H1 (cell line): ENCODE measurements around the gene SH3PXD2A. TPM values are rescaled to one million over a fixed set of nuclear protein-coding genes. Genes with fewer than 3 reads are reported as not detected.

Experiments
- CTCF ChIA-PET: fragments of 300-600 bp; sonication (Branson Sonifier 250); formaldehyde crosslinking; loops from one replicate; lab custom pipeline; 2021; ENCODE audit not compliant: partially characterized antibody; lab: Charles Lee
- POLR2A ChIA-PET: fragments of 300-600 bp; sonication (Branson Sonifier 250); formaldehyde crosslinking; loops from one replicate; lab custom pipeline; 2021; ENCODE audit warnings: inconsistent platforms; ENCODE audit not compliant: partially characterized antibody; lab: Charles Lee
- DNase-seq, 2 experiments: peaks; one replicate each; pipeline versions ENCODE4 v3.0.0 to v3.0.0-alpha.2; 2010 to 2022; ENCODE audit warnings: low spot score in 2 of 2, low read depth in 1 of 2, mixed read lengths in 1 of 2
- FAIRE-seq: peaks from 2 replicates; lab custom pipeline; 2011; peaks lifted over from hg19 to GRCh38; lab: Jason Lieb, UNC
- H2AFZ ChIP-seq: 2 replicates; pipeline ENCODE4 v1.8.1; 2012; ENCODE audit warnings: low read length, inconsistent platforms
- H2AK5ac ChIP-seq: 2 replicates; pipeline ENCODE4 v1.6.1; 2013; ENCODE audit warnings: low read depth, low read length
- H2BK120ac ChIP-seq: replicated peaks from 2 replicates; pipeline ENCODE3; 2013; ENCODE audit warnings: low read depth, low read length, inconsistent platforms
- H2BK12ac ChIP-seq: 2 replicates; pipeline ENCODE4 v1.6.1; 2013; ENCODE audit warnings: low read depth, low read length
- H2BK15ac ChIP-seq: 2 replicates; pipeline ENCODE4 v1.6.1; 2013; ENCODE audit warnings: low read length
- H2BK20ac ChIP-seq: 2 replicates; pipeline ENCODE4 v1.6.1; 2013; ENCODE audit warnings: low read length
- H2BK5ac ChIP-seq: 2 replicates; pipeline ENCODE4 v1.6.1; 2013; ENCODE audit warnings: low read depth, low read length
- H3K14ac ChIP-seq: 2 replicates; pipeline ENCODE4 v1.6.1; 2013; ENCODE audit warnings: inconsistent platforms; ENCODE audit not compliant: insufficient read length
- H3K18ac ChIP-seq: 2 replicates; pipeline ENCODE4 v1.6.1; 2013; ENCODE audit warnings: low read length; ENCODE audit errors: extremely low read depth
- H3K23ac ChIP-seq: 2 replicates; pipeline ENCODE4 v1.6.1; 2013; ENCODE audit warnings: inconsistent platforms; ENCODE audit not compliant: insufficient read length
- H3K23me2 ChIP-seq: 2 replicates; pipeline ENCODE4 v1.6.1; 2013; ENCODE audit warnings: low read depth, low read length
- H3K27ac ChIP-seq: 2 replicates; pipeline ENCODE4 v1.6.1; 2011; ENCODE audit warnings: low read depth, low read length, inconsistent platforms
- H3K27me3 ChIP-seq, 4 experiments: replicated peaks in 1 of 4; 1 replicate in 1 of 4; 2 replicates in 3 of 4; pipeline versions ENCODE4 v1.6.1 to v1.8.1; 2011 to 2013; ENCODE audit warnings: low read length in 3 of 4, mild to moderate bottlenecking in 3 of 4, inconsistent platforms in 2 of 4, mixed read lengths in 2 of 4, moderate library complexity in 1 of 4; ENCODE audit not compliant: control insufficient read depth in 3 of 4, insufficient read depth in 3 of 4; ENCODE audit errors: extremely low read depth in 1 of 4
- H3K36me3 ChIP-seq, 4 experiments: 2 replicates each; pipeline versions ENCODE4 v1.6.1 to v1.8.1; 2011 to 2013; ENCODE audit warnings: mild to moderate bottlenecking in 4 of 4, low read length in 3 of 4, moderate library complexity in 2 of 4, control low read depth in 1 of 4, inconsistent platforms in 1 of 4; ENCODE audit not compliant: insufficient read depth in 4 of 4, control insufficient read depth in 2 of 4
- H3K4ac ChIP-seq: replicated peaks from 2 replicates; pipeline ENCODE3; 2013; ENCODE audit warnings: low read length, low read depth, mixed read lengths, inconsistent platforms; ENCODE audit not compliant: insufficient read length
- H3K4me1 ChIP-seq, 4 experiments: replicated peaks in 1 of 4; 1 replicate in 1 of 4; 2 replicates in 3 of 4; pipeline versions ENCODE4 v1.6.1 to v1.8.1; 2011 to 2013; ENCODE audit warnings: low read length in 3 of 4, inconsistent platforms in 2 of 4, mixed read lengths in 1 of 4; ENCODE audit not compliant: insufficient read depth in 4 of 4, control insufficient read depth in 3 of 4
- H3K4me2 ChIP-seq, 2 experiments: 2 replicates each; pipeline versions ENCODE4 v1.6.1 to v1.8.1; 2011 to 2013; ENCODE audit warnings: low read depth in 2 of 2, low read length in 2 of 2, control low read depth in 1 of 2, inconsistent platforms in 1 of 2, mild to moderate bottlenecking in 1 of 2; ENCODE audit not compliant: insufficient read depth in 1 of 2
- H3K4me3 ChIP-seq, 4 experiments: fragments of 200-600, 300-600 bp in 1 of 4; sonication (generic), shearing (Covaris generic), sonication (Bioruptor Twin) in 1 of 4; 2 replicates each; pipeline versions ENCODE4 v1.5.1 to v1.8.1; 2011 to 2016; ENCODE audit warnings: low read length in 4 of 4, low read depth in 3 of 4, control low read depth in 2 of 4, inconsistent platforms in 2 of 4, mild to moderate bottlenecking in 2 of 4, mixed read lengths in 1 of 4, moderate library complexity in 1 of 4; ENCODE audit not compliant: insufficient read depth in 2 of 4; ENCODE audit errors: extremely low read depth in 1 of 4
- H3K56ac ChIP-seq: replicated peaks from 2 replicates; pipeline ENCODE3; 2013; ENCODE audit warnings: low read depth, mild to moderate bottlenecking, mixed read lengths, low read length, inconsistent platforms; ENCODE audit not compliant: insufficient read length
- H3K79me1 ChIP-seq: 2 replicates; pipeline ENCODE4 v1.6.1; 2013; ENCODE audit warnings: low read depth, low read length, control low read depth
- H3K79me2 ChIP-seq, 2 experiments: 2 replicates each; pipeline versions ENCODE4 v1.6.1 to v1.8.1; 2012 to 2013; ENCODE audit warnings: low read length in 2 of 2, mild to moderate bottlenecking in 2 of 2, inconsistent platforms in 1 of 2; ENCODE audit not compliant: insufficient read depth in 2 of 2, control insufficient read depth in 1 of 2
- H3K9ac ChIP-seq, 4 experiments: replicated peaks in 1 of 4; 1 replicate in 1 of 4; 2 replicates in 3 of 4; pipeline versions ENCODE4 v1.6.1 to v1.8.1; 2011 to 2013; ENCODE audit warnings: low read depth in 3 of 4, low read length in 3 of 4, control low read depth in 2 of 4, mild to moderate bottlenecking in 2 of 4, moderate library complexity in 2 of 4, inconsistent platforms in 1 of 4; ENCODE audit errors: extremely low read depth in 1 of 4
- H3K9me3 ChIP-seq, 2 experiments: 2 replicates each; pipeline versions ENCODE4 v1.6.1 to v1.8.1; 2012 to 2013; ENCODE audit warnings: mild to moderate bottlenecking in 2 of 2, moderate library complexity in 2 of 2, control low read depth in 1 of 2, inconsistent platforms in 1 of 2, low read depth in 1 of 2, low read length in 1 of 2, mixed read lengths in 1 of 2; ENCODE audit not compliant: insufficient read depth in 2 of 2
- H4K20me1 ChIP-seq, 2 experiments: replicated peaks in 1 of 2; 2 replicates each; pipeline versions ENCODE3 to v1.8.1; 2011 to 2013; ENCODE audit warnings: inconsistent platforms in 2 of 2, low read length in 2 of 2, mild to moderate bottlenecking in 1 of 2; ENCODE audit not compliant: insufficient read depth in 2 of 2, control insufficient read depth in 1 of 2
- H4K5ac ChIP-seq: 2 replicates; pipeline ENCODE4 v1.6.1; 2013; ENCODE audit warnings: low read length, low read depth, mixed read lengths, inconsistent platforms; ENCODE audit not compliant: insufficient read length
- H4K8ac ChIP-seq: 2 replicates; pipeline ENCODE4 v1.8.0; 2013; ENCODE audit warnings: mild to moderate bottlenecking, moderate library complexity, low read length, inconsistent platforms; ENCODE audit not compliant: insufficient read depth; ENCODE audit errors: extremely low read depth
- H4K91ac ChIP-seq: replicated peaks from 2 replicates; pipeline ENCODE3; 2013; ENCODE audit warnings: low read length, mixed read lengths, inconsistent platforms; ENCODE audit not compliant: insufficient read length
- ATF2 ChIP-seq: IDR thresholded peaks from 2 replicates; pipeline ENCODE4 v1.6.1; 2012; ENCODE audit warnings: low read length, inconsistent platforms
- FOSL1 ChIP-seq: IDR thresholded peaks from 2 replicates; pipeline ENCODE4 v1.6.1; 2011; ENCODE audit warnings: mild to moderate bottlenecking, low read depth, low read length, moderate library complexity; ENCODE audit not compliant: insufficient read depth
- WGBS, 2 experiments: shearing (Covaris generic) in 1 of 2; methylation state at CpG; one replicate each; pipeline versions ENCODE4 v1.1.6 to v1.1.7; 2013 to 2015; ENCODE audit warnings: low lambda C conversion rate in 2 of 2, mixed read lengths in 2 of 2, inconsistent platforms in 1 of 2, low coverage in 1 of 2, missing lambda C conversion rate in 1 of 2; ENCODE audit not compliant: insufficient replicate concordance in 2 of 2, insufficient coverage in 1 of 2, insufficient read length in 1 of 2; ENCODE audit errors: extremely low coverage in 1 of 2, missing lambda C conversion rate in 1 of 2; 5-methylcytosine and 5-hydroxymethylcytosine counted together
- polyA plus RNA-seq, 7 experiments: library from polyadenylated mRNA; depleted of rRNA in 3 of 7; stranded (reverse) in 5 of 7; unstranded in 2 of 7; fragments of >200 nt in 5 of 7; fragments of 200-250 nt in 2 of 7; gene quantifications; 1 replicate in 5 of 7; 2 replicates in 1 of 7; 4 replicates in 1 of 7; pipeline versions ENCODE4 v1.2.1 to v1.2.3, GENCODE V29; 2011 to 2013; ENCODE audit warnings: missing spikeins in 2 of 7, mixed read lengths in 2 of 7
- total RNA-seq: library from RNA; stranded (reverse); fragmentation: NEBNext Ultra II Directional; extraction: Animal tissue kit (Norgen Biotek cat#: 25700); gene quantifications from 2 replicates; pipeline ENCODE4 v1.2.1, GENCODE V29; 2021

SH3PXD2A gene
- total and polyA plus RNA-seq, 2 of the 8 experiments (the other 6 are each of a cell fraction or from before 2014, with no cell fraction given) = 5.4 to 16.3 TPM

GRCh38 chr10:103613616-103614015 is 241.8 kb downstream of the SH3PXD2A start:
- Histone ChIP-seq H3K23ac (no peak overlapping the region), H3K14ac (no peak overlapping the region), H3K79me2 (no peaks in the 10 kb centered on the region), H3K36me3 (no peaks in the 10 kb centered on the region; a peak in 1 of 8 replicates), H3K56ac (no peak overlapping the region), H3K27me3 (no peaks in the 10 kb centered on the region; a peak in 1 of 7 replicates), H3K18ac (no peak overlapping the region; the same call in 1 of the 2 replicates), H3K9me3 (no peaks in the 10 kb centered on the region), H3K9ac (no peak overlapping the region), H3K79me1 (no peaks in the 10 kb centered on the region), H4K91ac (no peak overlapping the region), H2BK12ac (no peak overlapping the region), H2BK120ac (no peak overlapping the region), H4K20me1 (no peaks in the 10 kb centered on the region), H3K23me2 (peaks cover 2% of the 10 kb centered on the region; the same call in 1 of the 2 replicates), H3K27ac (no peak overlapping the region), H3K4me1 (no peaks in the 10 kb centered on the region), H2AK5ac (no peak overlapping the region), H4K8ac (no peak overlapping the region), H3K4me2 (no peak overlapping the region), H2AFZ (no peak overlapping the region)
- DNase-seq (no peak), FAIRE-seq (no peak)
- ChIA-PET POLR2A (interaction anchor here (2.3 to 2.6 kb wide), 2 partner anchors 11 to 14 kb away, joined by 6 to 8 read pairs; no protein-coding TSS in a partner anchor), CTCF (interaction anchor here (1.0 to 10.9 kb wide), 12 partner anchors 8 to 97 kb away, joined by 3 to 91 read pairs (median 7); no protein-coding TSS in a partner anchor)
- WGBS, 2 experiments = 78% methylated on average over 2 of the region's 2 CpGs; no CpG with 5 or more reads in 1 of the 2 experiments
- TF ChIP-seq FOSL1 (no peak), ATF2 (no peak)
- TF ChIP-seq, all 59 proteins: peak for 0
- Histone ChIP-seq H3K4ac (no peak overlapping the region), H3K4me3 (no peak overlapping the region), H2BK5ac (no peak overlapping the region), H4K5ac (no peak overlapping the region), H2BK20ac (no peak overlapping the region), H2BK15ac (no peak overlapping the region)
